T-cell (primary cell): ENCODE data around the gene CACTIN. TPM values are rescaled to one million over a fixed set of nuclear protein-coding genes. Genes with fewer than 3 reads are reported as not detected.

ENCODE experiments used
- ATAC-seq, 4 experiments: fragments of 200-7000 bp in 3 of 4; fragments of 150-1000 bp in 1 of 4; cut with Tn5 transposase; replicated peaks in 1 of 4; 1 replicate in 3 of 4; 2 replicates in 1 of 4; pipeline ENCODE4 v1.10.0; 2021; ENCODE audit warnings: moderate library complexity in 3 of 4, mild to moderate bottlenecking in 2 of 4, moderate number of reproducible peaks in 1 of 4
- CTCF ChIA-PET, 2 donors: fragments of 300-600 bp; sonication (Branson Sonifier 250); formaldehyde crosslinking; loops; one replicate each; lab custom pipeline; 2022; ENCODE audit warnings: antibody characterized with exemption in 2 of 2; lab: Charles Lee
- POLR2A ChIA-PET, 2 donors: fragments of 300-600 bp; sonication (Branson Sonifier 250); formaldehyde crosslinking; loops; one replicate each; lab custom pipeline; 2022; ENCODE audit warnings: antibody characterized with exemption in 2 of 2; lab: Charles Lee
- DNase-seq, 35 experiments: peaks; one replicate each; pipeline versions ENCODE4 v3.0.0 to v3.0.0-alpha.2; 2013 to 2023
- H3K27ac ChIP-seq: one replicate; pipeline ENCODE4 v1.5.1; 2013; ENCODE audit warnings: low read length
- H3K27me3 ChIP-seq, 2 experiments: replicated peaks in 1 of 2; 1 replicate in 1 of 2; 2 replicates in 1 of 2; pipeline versions ENCODE4 v1.6.1 to v1.7.0; 2013; ENCODE audit warnings: low read length in 1 of 2, mixed read lengths in 1 of 2; ENCODE audit not compliant: control insufficient read depth in 2 of 2, insufficient read depth in 2 of 2; ENCODE audit errors: extremely low read depth in 1 of 2
- H3K36me3 ChIP-seq, 2 donors: 1 replicate in 1 of 2; 2 replicates in 1 of 2; pipeline versions ENCODE4 v1.6.1 to v1.7.0; 2013; ENCODE audit warnings: low read length in 1 of 2; ENCODE audit not compliant: control insufficient read depth in 2 of 2, insufficient read depth in 1 of 2; ENCODE audit errors: extremely low read depth in 1 of 2
- H3K4me1 ChIP-seq, 2 experiments: 1 replicate in 1 of 2; 2 replicates in 1 of 2; pipeline versions ENCODE4 v1.6.1 to v1.7.0; 2013; ENCODE audit warnings: low read length in 2 of 2, mixed read lengths in 1 of 2; ENCODE audit not compliant: insufficient read depth in 2 of 2, control insufficient read depth in 1 of 2; ENCODE audit errors: extremely low read depth in 1 of 2
- H3K4me3 ChIP-seq, 2 donors: 1 replicate in 1 of 2; 2 replicates in 1 of 2; pipeline versions ENCODE4 v1.5.1 to v1.7.0; 2013; ENCODE audit warnings: mild to moderate bottlenecking in 2 of 2, low read length in 1 of 2, moderate library complexity in 1 of 2; ENCODE audit not compliant: control insufficient read depth in 1 of 2; ENCODE audit errors: extremely low read depth in 1 of 2
- H3K9me3 ChIP-seq: 2 replicates; pipeline ENCODE4 v1.7.0; 2013
- H3K27ac Mint-ChIP-seq, 2 donors: one replicate each; pipeline ENCODE4 v1.8.0; 2020 to 2021; ENCODE audit warnings: mild to moderate bottlenecking in 2 of 2, mixed read lengths in 2 of 2
- H3K27me3 Mint-ChIP-seq, 2 donors: one replicate each; pipeline ENCODE4 v1.8.0; 2021 to 2022; ENCODE audit warnings: mixed read lengths in 2 of 2
- H3K36me3 Mint-ChIP-seq: one replicate; pipeline ENCODE4 v1.8.0; 2021; ENCODE audit warnings: mixed read lengths
- H3K4me1 Mint-ChIP-seq, 3 donors: one replicate each; pipeline ENCODE4 v1.8.0; 2020 to 2022; ENCODE audit warnings: mixed read lengths in 3 of 3, mild to moderate bottlenecking in 1 of 3
- H3K4me3 Mint-ChIP-seq, 3 donors: one replicate each; pipeline ENCODE4 v1.8.0; 2020 to 2022; ENCODE audit warnings: mild to moderate bottlenecking in 3 of 3, mixed read lengths in 3 of 3, moderate library complexity in 3 of 3
- H3K9me3 Mint-ChIP-seq, 3 donors: one replicate each; pipeline ENCODE4 v1.8.0; 2020 to 2022; ENCODE audit warnings: mixed read lengths in 3 of 3
- WGBS: methylation state at CpG from one replicate; pipeline ENCODE4 v1.1.5; 2013; ENCODE audit warnings: missing lambda C conversion rate; ENCODE audit not compliant: insufficient coverage; 5-methylcytosine and 5-hydroxymethylcytosine counted together
- total RNA-seq, 35 experiments: library from RNA in 6 of 35; stranded (reverse) in 6 of 35; fragments of 120-200 nt in 1 of 35; gene quantifications; one replicate each; pipeline versions ENCODE4 v1.2.1 to v1.2.4 and lab custom pipeline; 2013 to 2026

Gene CACTIN
- total RNA-seq, 5 donors from 2014 or later (not counting 1 experiment from before 2014, with no cell fraction given): 25.9 to 59.0 (median 55.8) TPM

- ATAC-seq: no peak
- POLR2A ChIA-PET: interaction anchor here in 1 of 2 donors (0.6 kb wide), 1 partner anchor 28 kb away, joined by 10 read pairs; no protein-coding TSS in a partner anchor
- H3K27ac Mint-ChIP-seq: no peak overlapping the region
Measured at GRCh38 chr19:3615524-3616135, 11.0 kb downstream of the CACTIN start.

DNA sequence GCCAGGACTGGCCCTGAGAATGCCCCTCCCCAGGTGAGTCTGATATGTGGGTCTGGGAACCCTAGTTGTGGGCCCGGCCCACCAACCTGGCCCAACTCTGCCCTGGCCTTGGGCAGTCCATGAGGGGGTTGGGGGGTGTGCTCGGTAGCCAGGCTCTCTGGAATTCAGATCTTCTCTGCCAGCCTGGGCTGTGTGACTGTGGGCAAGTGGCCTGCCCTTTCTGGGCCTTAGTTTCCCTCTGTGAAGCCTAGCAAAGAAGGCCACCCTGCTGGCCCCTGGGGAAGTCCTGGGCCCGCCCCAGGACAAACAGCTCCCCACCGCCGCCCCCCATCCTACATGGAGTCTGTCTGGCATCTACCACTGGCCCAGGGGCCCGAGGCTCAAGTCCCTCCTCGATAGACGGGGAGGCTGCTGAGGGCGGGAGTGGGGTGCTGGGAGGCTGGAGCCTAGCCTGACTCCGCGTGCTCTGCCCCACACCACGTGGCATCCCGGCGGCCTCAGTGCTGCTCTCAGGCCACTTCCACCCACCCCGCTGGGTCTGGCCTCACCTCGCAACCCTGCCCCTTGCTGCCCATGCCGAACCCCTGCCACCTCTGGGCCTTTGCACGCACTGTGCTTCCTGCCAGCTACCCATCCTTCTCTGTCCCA lies 11.6 kb downstream of the CACTIN start:
- Histone ChIP-seq H3K9me3 (no peaks in the 10 kb centered on the region), H3K27me3 (no peaks in the 10 kb centered on the region), H3K36me3 (peaks cover 15 to 30% of the 10 kb centered on the region in 2 donors), H3K27ac (no peak overlapping the region), H3K4me3 (no peak overlapping the region), H3K4me1 (peaks cover 6 to 11% of the 10 kb centered on the region in 2 experiments)
- peaks cover 9 to 11% (median 11%) of the 10 kb centered on the region in 3 donors for H3K4me1 Mint-ChIP-seq
- ChIA-PET CTCF (no interaction called here), POLR2A (interaction anchor here in 1 of 2 donors (0.6 kb wide), 1 partner anchor 27 kb away, joined by 10 read pairs; no protein-coding TSS in a partner anchor)
- no peak for DNase-seq
- H3K27me3 Mint-ChIP-seq: no peaks in the 10 kb centered on the region
- ATAC-seq: no peak
- no peak overlapping the region for H3K27ac Mint-ChIP-seq
- no peaks in the 10 kb centered on the region for H3K9me3 Mint-ChIP-seq
- peaks cover 5% of the 10 kb centered on the region for H3K36me3 Mint-ChIP-seq
- no peak overlapping the region for H3K4me3 Mint-ChIP-seq
- WGBS: 90% methylated on average over 11 of the region's 18 CpGs

More at GRCh38 chr19:3615524-3616135, 11.0 kb downstream of the CACTIN start:
- CTCF ChIA-PET: no interaction called here
- H3K9me3 ChIP-seq: no peaks in the 10 kb centered on the region
- peaks cover 9 to 11% (median 11%) of the 10 kb centered on the region in 3 donors for H3K4me1 Mint-ChIP-seq
- H3K4me3 Mint-ChIP-seq: no peak overlapping the region
- no peaks in the 10 kb centered on the region for H3K9me3 Mint-ChIP-seq
- no peaks in the 10 kb centered on the region for H3K27me3 Mint-ChIP-seq
- H3K36me3 Mint-ChIP-seq: peaks cover 5% of the 10 kb centered on the region
- no peak overlapping the region for H3K4me3 ChIP-seq
- WGBS: 95% methylated on average over 25 of the region's 26 CpGs
- H3K27ac ChIP-seq: no peak overlapping the region
- peaks cover 6 to 11% of the 10 kb centered on the region in 2 experiments for H3K4me1 ChIP-seq
- H3K27me3 ChIP-seq: no peaks in the 10 kb centered on the region
- H3K36me3 ChIP-seq: peaks cover 15 to 35% of the 10 kb centered on the region in 2 donors
- no peak for DNase-seq

GRCh38 chr19:3613818-3614661 lies 12.6 kb downstream of the CACTIN start:
- H3K4me3 ChIP-seq: no peak overlapping the region
- DNase-seq (no peak), ATAC-seq (no peak)
- no peaks in the 10 kb centered on the region for H3K27me3 ChIP-seq
- peaks cover 12 to 25% of the 10 kb centered on the region in 2 donors for H3K36me3 ChIP-seq
- no peaks in the 10 kb centered on the region for H3K9me3 ChIP-seq
- POLR2A ChIA-PET: no interaction called here
- no peak overlapping the region for H3K4me3 Mint-ChIP-seq
- no peaks in the 10 kb centered on the region for H3K27me3 Mint-ChIP-seq
- no peaks in the 10 kb centered on the region for H3K9me3 Mint-ChIP-seq
- 97% methylated on average over 31 of the region's 39 CpGs for WGBS
- CTCF ChIA-PET: no interaction called here
- H3K27ac Mint-ChIP-seq: no peak overlapping the region
- peaks cover 6 to 13% of the 10 kb centered on the region in 2 experiments for H3K4me1 ChIP-seq
- H3K36me3 Mint-ChIP-seq: peaks cover 5% of the 10 kb centered on the region
- H3K27ac ChIP-seq: no peak overlapping the region
- H3K4me1 Mint-ChIP-seq: peaks cover 9 to 13% (median 11%) of the 10 kb centered on the region in 3 donors

- Histone ChIP-seq H3K4me1 (peaks cover 6 to 18% of the 10 kb centered on the region in 2 experiments), H3K36me3 (peaks cover 12 to 23% of the 10 kb centered on the region in 2 donors), H3K4me3 (no peak overlapping the region), H3K9me3 (no peaks in the 10 kb centered on the region), H3K27ac (no peak overlapping the region), H3K27me3 (no peaks in the 10 kb centered on the region)
- no peak for DNase-seq
- Mint-ChIP-seq H3K4me3 (no peak overlapping the region), H3K27ac (no peak overlapping the region), H3K9me3 (no peaks in the 10 kb centered on the region), H3K36me3 (peaks cover 5% of the 10 kb centered on the region), H3K4me1 (peaks cover 11 to 14% (median 13%) of the 10 kb centered on the region in 3 donors), H3K27me3 (no peaks in the 10 kb centered on the region)
- WGBS: 94% methylated on average over 66 of the region's 79 CpGs
- ChIA-PET CTCF (no interaction called here), POLR2A (no interaction called here)
- no peak for ATAC-seq
Measured at GRCh38 chr19:3612901-3613741, 13.5 kb downstream of the CACTIN start.

GRCh38 chr19:3612330-3612729 lies 14.3 kb downstream of the CACTIN start:
- Mint-ChIP-seq H3K36me3 (peaks cover 5% of the 10 kb centered on the region), H3K27me3 (no peaks in the 10 kb centered on the region), H3K4me3 (no peak overlapping the region), H3K9me3 (no peaks in the 10 kb centered on the region), H3K4me1 (peaks cover 12 to 13% (median 13%) of the 10 kb centered on the region in 3 donors), H3K27ac (no peak overlapping the region)
- 97% methylated on average over 29 of the region's 33 CpGs for WGBS
- DNase-seq (no peak), ATAC-seq (no peak)
- peaks cover 12 to 21% of the 10 kb centered on the region in 2 donors for H3K36me3 ChIP-seq
- no peaks in the 10 kb centered on the region for H3K9me3 ChIP-seq
- H3K4me1 ChIP-seq: peaks cover 0 to 19% of the 10 kb centered on the region in 2 experiments
- CTCF ChIA-PET: no interaction called here
- POLR2A ChIA-PET: no interaction called here
- H3K27me3 ChIP-seq: peaks cover 0 to 8% of the 10 kb centered on the region in 2 experiments
- no peak overlapping the region for H3K27ac ChIP-seq
- no peak overlapping the region for H3K4me3 ChIP-seq
